CD4-positive, alpha-beta memory T cell (primary cell): ENCODE data around the gene TMEM235. TPM values are rescaled to one million over a fixed set of nuclear protein-coding genes. Genes with fewer than 3 reads are reported as not detected.

ENCODE experiments used
- CTCF ChIA-PET: fragments of 350-600 bp; sonication (Branson Sonifier 250); formaldehyde crosslinking; loops from one replicate; lab custom pipeline; 2021; ENCODE audit warnings: inconsistent platforms; ENCODE audit not compliant: partially characterized antibody; lab: Charles Lee
- POLR2A ChIA-PET: fragments of 350-600 bp; sonication (Branson Sonifier 250); formaldehyde crosslinking; loops from one replicate; lab custom pipeline; 2021; ENCODE audit not compliant: partially characterized antibody; lab: Charles Lee
- DNase-seq, 5 donors: peaks; one replicate each; pipeline versions ENCODE4 v3.0.0 to v3.0.0-alpha.2; 2020 to 2022; ENCODE audit warnings: mixed read lengths in 1 of 5
- H3K27ac ChIP-seq: one replicate; pipeline ENCODE4 v1.7.0; 2013; ENCODE audit warnings: low read depth, low read length
- H3K27me3 ChIP-seq: 2 replicates; pipeline ENCODE4 v1.7.0; 2013; ENCODE audit warnings: mild to moderate bottlenecking, low read length, moderate library complexity; ENCODE audit not compliant: insufficient read depth
- H3K36me3 ChIP-seq: 2 replicates; pipeline ENCODE4 v1.7.0; 2013; ENCODE audit warnings: mild to moderate bottlenecking, low read length, moderate library complexity; ENCODE audit not compliant: insufficient read depth
- H3K4me1 ChIP-seq: 2 replicates; pipeline ENCODE4 v1.7.0; 2013; ENCODE audit warnings: mild to moderate bottlenecking, low read length, moderate library complexity; ENCODE audit not compliant: insufficient read depth
- H3K4me3 ChIP-seq, 2 donors: one replicate each; pipeline ENCODE4 v1.7.0; 2013; ENCODE audit warnings: low read length in 2 of 2, mild to moderate bottlenecking in 1 of 2
- H3K9me3 ChIP-seq, 2 donors: one replicate each; pipeline ENCODE4 v1.7.0; 2013; ENCODE audit warnings: low read length in 2 of 2, control low read depth in 1 of 2; ENCODE audit not compliant: control insufficient read depth in 1 of 2
- H3K27ac Mint-ChIP-seq, 7 donors: one replicate each; pipeline ENCODE4 v1.8.0; 2020 to 2021; ENCODE audit warnings: mixed read lengths in 7 of 7, mild to moderate bottlenecking in 6 of 7, inconsistent platforms in 3 of 7, moderate library complexity in 3 of 7
- H3K27me3 Mint-ChIP-seq, 2 donors: one replicate each; pipeline ENCODE4 v1.8.0; 2020 to 2021; ENCODE audit warnings: mixed read lengths in 2 of 2
- H3K36me3 Mint-ChIP-seq, 2 donors: one replicate each; pipeline ENCODE4 v1.8.0; 2020 to 2021; ENCODE audit warnings: mixed read lengths in 2 of 2, inconsistent platforms in 1 of 2, mild to moderate bottlenecking in 1 of 2
- H3K4me1 Mint-ChIP-seq, 4 donors: one replicate each; pipeline ENCODE4 v1.8.0; 2020 to 2021; ENCODE audit warnings: mixed read lengths in 4 of 4, mild to moderate bottlenecking in 1 of 4
- H3K4me3 Mint-ChIP-seq, 8 donors: one replicate each; pipeline ENCODE4 v1.8.0; 2020 to 2021; ENCODE audit warnings: mixed read lengths in 8 of 8, mild to moderate bottlenecking in 7 of 8, moderate library complexity in 6 of 8, inconsistent platforms in 3 of 8
- H3K9me3 Mint-ChIP-seq, 8 donors: one replicate each; pipeline ENCODE4 v1.8.0; 2020 to 2021; ENCODE audit warnings: mixed read lengths in 8 of 8, mild to moderate bottlenecking in 5 of 8, inconsistent platforms in 3 of 8, moderate library complexity in 1 of 8
- intact Hi-C: fragments of 100-400 bp; cut with micrococcal nuclease; formaldehyde crosslinking; loops from one replicate; pipeline ENCODE4 v1.15.1; 2023
- polyA plus RNA-seq, 2 donors: library from polyadenylated mRNA; unstranded; fragments of 300-500 nt; fragmentation: Illumina TruSeq; gene quantifications; one replicate each; pipeline ENCODE4 v1.2.3, GENCODE V29; 2021
- total RNA-seq, 2 experiments: library from RNA; stranded (reverse); gene quantifications; one replicate each; pipeline ENCODE4 v1.2.3, GENCODE V29; 2021

TMEM235 gene
- total and polyA plus RNA-seq, 4 experiments from 2014 or later, result not detected

DNA sequence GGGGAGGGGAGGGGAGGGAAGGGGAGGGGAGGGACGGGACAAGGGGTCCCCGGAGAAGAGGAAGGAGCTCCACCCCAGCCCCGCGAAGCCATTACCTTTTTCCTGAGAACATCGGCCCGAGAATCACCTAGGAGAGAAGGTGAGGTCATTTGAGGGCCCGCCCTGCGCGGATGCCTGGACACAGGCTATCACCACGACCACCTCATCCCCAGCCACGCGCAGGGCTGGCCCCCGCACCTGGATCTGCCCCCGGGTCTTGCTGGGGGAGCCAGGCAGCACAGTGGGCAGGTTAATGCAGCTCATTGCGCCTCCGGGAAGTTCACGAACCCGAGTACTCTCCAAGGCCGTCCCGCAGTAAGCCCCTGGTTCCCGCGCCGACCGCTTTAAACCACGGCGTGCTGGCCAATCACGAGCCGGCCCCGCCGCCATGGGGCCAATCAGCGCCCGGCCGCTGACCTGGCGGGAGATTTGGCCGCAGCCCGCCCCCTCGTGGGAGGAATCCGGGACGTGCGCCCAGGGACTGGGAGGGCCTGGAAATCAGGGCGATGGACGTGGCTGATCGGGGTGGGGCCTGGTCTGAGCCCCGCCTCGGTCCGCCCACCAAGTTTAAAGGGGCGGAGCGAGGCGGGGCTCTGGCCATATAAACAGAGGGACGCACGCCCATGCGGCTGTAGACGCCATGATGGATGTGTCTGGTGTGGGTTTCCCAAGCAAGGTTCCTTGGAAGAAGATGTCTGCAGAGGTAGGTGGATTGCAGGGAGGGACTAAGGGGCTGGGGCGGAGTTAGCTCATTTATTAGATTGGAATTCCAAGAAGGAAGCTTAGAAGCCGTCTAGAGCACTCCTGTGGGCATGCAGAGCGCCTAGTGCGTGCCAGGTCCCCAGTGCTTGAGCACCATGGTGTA is 44.5 kb upstream of the TMEM235 start, which contains the start of the genes AFMID and TK1:
TSS of gene AFMID (plus strand) at position 671 of the 904 bp plus-strand sequence. CDS start at position 680, 9 bp downstream.
TSS of gene TK1 (minus strand) at position 361 of the 904 bp plus-strand sequence. CDS start at position 303, 58 bp downstream.
- no peak within 1 kb of the TSS for H3K27ac ChIP-seq
- CTCF ChIA-PET, result interaction anchor here (1.0 to 3.7 kb wide), 5 partner anchors 11 to 168 kb away, joined by 3 to 17 read pairs (median 3); no protein-coding TSS in a partner anchor

DNA sequence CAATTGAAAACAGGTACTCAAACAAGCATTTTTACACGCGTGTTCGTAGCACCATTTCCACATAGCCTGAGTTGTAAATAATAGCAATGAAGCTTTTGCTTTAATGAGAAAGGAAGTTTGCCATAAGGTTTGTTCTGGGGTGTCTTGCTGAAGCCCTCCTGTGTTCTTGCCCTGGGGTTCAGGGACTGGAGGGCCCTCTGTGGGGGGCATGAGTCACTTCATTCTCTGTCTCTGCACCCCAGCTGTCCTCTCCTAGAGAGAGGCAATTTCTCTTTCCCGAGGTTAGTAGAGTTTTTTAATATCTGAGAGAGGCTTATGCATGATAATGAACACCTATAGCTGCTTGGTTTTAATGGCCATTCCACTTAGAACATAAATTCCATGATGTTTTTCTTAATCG is 34.7 kb upstream of the TMEM235 start:
- ChIA-PET CTCF (no interaction called here), POLR2A (no interaction called here)
- intact Hi-C loops, result no loop called here
- H3K4me3 ChIP-seq, result no peak overlapping the region
- no peak overlapping the region for H3K27ac ChIP-seq
- no peaks in the 10 kb centered on the region for H3K27me3 Mint-ChIP-seq
- no peaks in the 10 kb centered on the region for H3K36me3 Mint-ChIP-seq
- no peak for DNase-seq
- H3K9me3 ChIP-seq, result no peaks in the 10 kb centered on the region
- H3K27me3 ChIP-seq, result no peaks in the 10 kb centered on the region
- H3K36me3 ChIP-seq, result no peaks in the 10 kb centered on the region
- H3K9me3 Mint-ChIP-seq, result no peaks in the 10 kb centered on the region
- no peak overlapping the region for H3K27ac Mint-ChIP-seq
- no peaks in the 10 kb centered on the region for H3K4me1 ChIP-seq
- no peaks in the 10 kb centered on the region for H3K4me1 Mint-ChIP-seq
- H3K4me3 Mint-ChIP-seq, result no peak overlapping the region

More for the DNA sequence above, 44.5 kb upstream of the TMEM235 start, which contains the start of the genes AFMID and TK1:
- peak within 1 kb of the TSS; percentile 55 to 75 for H3K4me3 ChIP-seq
- Mint-ChIP-seq H3K4me1 (peaks cover 4 to 16% (median 9%) of the 10 kb centered on the region in 4 donors), H3K9me3 (peaks cover 0 to 2% (median 0%) of the 10 kb centered on the region in 8 donors), H3K36me3 (no peaks in the 10 kb centered on the region), H3K27me3 (no peaks in the 10 kb centered on the region), H3K4me3 (peak within 1 kb of the TSS; percentile 81 to 90 (median 87)), H3K27ac (peak within 1 kb of the TSS in 6 of 7 donors; percentile 20 to 82 (median 65))
- intact Hi-C loops, result no loop called here
- H3K4me1 ChIP-seq, result peaks cover 14% of the 10 kb centered on the region
- DNase-seq, result peak; percentile 64 to 78 (median 71)
- no peaks in the 10 kb centered on the region for H3K27me3 ChIP-seq
- H3K9me3 ChIP-seq, result no peaks in the 10 kb centered on the region
- POLR2A ChIA-PET, result interaction anchor here (0.7 to 1.5 kb wide), 8 partner anchors 10 to 102 kb away, joined by 3 to 6 read pairs (median 3); no protein-coding TSS in a partner anchor
- H3K36me3 ChIP-seq, result no peaks in the 10 kb centered on the region

DNA sequence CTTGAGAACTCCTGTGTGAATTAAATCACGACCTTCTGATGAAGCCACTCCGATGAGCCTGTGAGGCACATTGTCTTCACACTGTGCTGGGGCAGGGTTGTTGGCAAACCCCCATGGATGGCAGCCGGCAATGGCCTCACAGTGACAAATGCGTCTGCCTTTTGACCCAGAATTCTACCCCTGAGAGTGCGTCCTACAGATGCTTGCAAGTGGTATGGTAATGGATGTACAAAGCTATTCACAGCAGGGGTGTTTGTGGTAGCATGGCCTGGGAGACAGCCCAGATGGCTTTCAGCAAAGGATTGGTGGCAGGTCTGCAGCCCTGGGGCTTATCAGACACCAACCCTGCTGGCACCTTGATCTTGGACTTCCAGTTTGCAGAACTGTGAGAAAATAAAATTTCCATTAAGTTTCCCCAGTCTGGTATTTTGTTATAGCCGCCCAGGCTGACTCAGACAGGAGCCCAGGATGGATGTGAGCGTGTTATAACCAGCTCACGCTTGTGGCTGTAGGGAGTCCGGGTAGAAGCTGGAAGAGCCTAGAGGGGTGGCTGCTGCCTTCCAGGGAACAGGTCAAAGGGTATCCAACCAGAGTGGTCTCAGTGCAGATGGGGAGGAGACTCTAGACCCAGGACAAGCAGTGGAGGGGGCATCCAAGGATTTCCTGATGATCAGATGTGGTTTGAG is 34.1 kb upstream of the TMEM235 start:
- H3K9me3 Mint-ChIP-seq, result no peaks in the 10 kb centered on the region
- peak overlapping the region in 1 of 7 donors; percentile 19 for H3K27ac Mint-ChIP-seq
- ChIA-PET CTCF (interaction anchor here (0.7 kb wide), 1 partner anchor 225 kb away, joined by 3 read pairs; no protein-coding TSS in a partner anchor), POLR2A (no interaction called here)
- H3K27me3 Mint-ChIP-seq, result no peaks in the 10 kb centered on the region
- no peak overlapping the region for H3K4me3 ChIP-seq
- H3K4me1 Mint-ChIP-seq, result no peaks in the 10 kb centered on the region
- no peaks in the 10 kb centered on the region for H3K36me3 ChIP-seq
- no peak overlapping the region for H3K4me3 Mint-ChIP-seq
- no peak overlapping the region for H3K27ac ChIP-seq
- H3K36me3 Mint-ChIP-seq, result no peaks in the 10 kb centered on the region
- intact Hi-C loops, result no loop called here
- DNase-seq, result no peak
- H3K4me1 ChIP-seq, result no peaks in the 10 kb centered on the region
- H3K9me3 ChIP-seq, result no peaks in the 10 kb centered on the region
- H3K27me3 ChIP-seq, result no peaks in the 10 kb centered on the region

DNA sequence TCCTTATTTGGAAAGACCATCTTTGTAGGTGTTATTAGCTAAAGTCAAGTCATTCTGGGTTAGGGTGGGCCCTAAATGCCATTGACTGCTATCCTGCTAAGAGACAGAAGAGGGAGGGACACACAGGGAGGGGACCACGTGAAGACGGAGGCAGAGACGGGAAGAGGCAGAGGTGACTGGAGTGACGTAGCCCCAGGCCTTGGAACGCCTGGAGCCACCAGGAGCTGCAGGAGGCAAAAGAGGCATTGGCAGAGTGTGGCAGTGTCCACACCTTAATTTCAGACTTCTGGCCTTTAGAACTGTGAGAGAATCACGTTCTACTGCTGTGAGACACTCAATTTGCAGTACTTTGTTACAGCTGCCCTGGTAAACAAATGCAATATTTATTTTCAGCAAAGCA is 31.0 kb upstream of the TMEM235 start:
- H3K9me3 ChIP-seq, result no peaks in the 10 kb centered on the region
- no peaks in the 10 kb centered on the region for H3K27me3 ChIP-seq
- CTCF ChIA-PET, result interaction anchor here (1.5 kb wide), 1 partner anchor 116 kb away, joined by 3 read pairs; no protein-coding TSS in a partner anchor
- H3K27ac ChIP-seq, result no peak overlapping the region
- Mint-ChIP-seq H3K9me3 (no peaks in the 10 kb centered on the region), H3K36me3 (no peaks in the 10 kb centered on the region), H3K4me1 (no peaks in the 10 kb centered on the region), H3K27ac (no peak overlapping the region), H3K4me3 (no peak overlapping the region), H3K27me3 (no peaks in the 10 kb centered on the region)
- no peaks in the 10 kb centered on the region for H3K4me1 ChIP-seq
- DNase-seq, result no peak
- intact Hi-C loops, result no loop called here
- no peaks in the 10 kb centered on the region for H3K36me3 ChIP-seq
- H3K4me3 ChIP-seq, result no peak overlapping the region
- POLR2A ChIA-PET, result no interaction called here

DNA sequence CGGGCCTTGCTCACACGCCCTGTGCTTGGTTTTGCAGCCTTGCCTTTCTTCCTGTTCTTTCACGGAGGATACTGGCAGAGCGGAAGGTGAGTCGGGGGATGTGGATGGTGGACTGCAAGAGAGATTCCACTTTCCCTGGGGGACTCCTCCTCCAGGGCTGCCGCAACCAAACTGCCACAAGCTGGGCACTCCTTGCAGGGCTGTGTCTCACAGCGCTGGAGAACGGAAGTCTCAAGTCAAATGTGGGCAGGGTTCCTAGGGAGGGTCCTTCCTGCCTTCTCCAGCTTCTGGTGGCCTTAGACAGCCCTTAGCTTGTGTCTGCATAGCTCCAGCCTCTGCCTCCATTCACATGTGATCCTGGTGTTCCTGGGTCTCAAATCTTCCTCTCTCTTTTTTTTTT is 28.8 kb upstream of the TMEM235 start:
- H3K4me1 ChIP-seq, result no peaks in the 10 kb centered on the region
- H3K36me3 Mint-ChIP-seq, result no peaks in the 10 kb centered on the region
- H3K4me3 ChIP-seq, result no peak overlapping the region
- POLR2A ChIA-PET, result interaction anchor here (1.1 kb wide), 1 partner anchor 63 kb away, joined by 4 read pairs; no protein-coding TSS in a partner anchor
- no peak overlapping the region for H3K4me3 Mint-ChIP-seq
- H3K27ac Mint-ChIP-seq, result no peak overlapping the region
- H3K36me3 ChIP-seq, result no peaks in the 10 kb centered on the region
- CTCF ChIA-PET, result no interaction called here
- DNase-seq, result no peak
- H3K9me3 ChIP-seq, result no peaks in the 10 kb centered on the region
- H3K9me3 Mint-ChIP-seq, result no peaks in the 10 kb centered on the region
- H3K27me3 Mint-ChIP-seq, result no peaks in the 10 kb centered on the region
- H3K27ac ChIP-seq, result no peak overlapping the region
- no peaks in the 10 kb centered on the region for H3K4me1 Mint-ChIP-seq
- H3K27me3 ChIP-seq, result no peaks in the 10 kb centered on the region
- intact Hi-C loops, result no loop called here

DNA sequence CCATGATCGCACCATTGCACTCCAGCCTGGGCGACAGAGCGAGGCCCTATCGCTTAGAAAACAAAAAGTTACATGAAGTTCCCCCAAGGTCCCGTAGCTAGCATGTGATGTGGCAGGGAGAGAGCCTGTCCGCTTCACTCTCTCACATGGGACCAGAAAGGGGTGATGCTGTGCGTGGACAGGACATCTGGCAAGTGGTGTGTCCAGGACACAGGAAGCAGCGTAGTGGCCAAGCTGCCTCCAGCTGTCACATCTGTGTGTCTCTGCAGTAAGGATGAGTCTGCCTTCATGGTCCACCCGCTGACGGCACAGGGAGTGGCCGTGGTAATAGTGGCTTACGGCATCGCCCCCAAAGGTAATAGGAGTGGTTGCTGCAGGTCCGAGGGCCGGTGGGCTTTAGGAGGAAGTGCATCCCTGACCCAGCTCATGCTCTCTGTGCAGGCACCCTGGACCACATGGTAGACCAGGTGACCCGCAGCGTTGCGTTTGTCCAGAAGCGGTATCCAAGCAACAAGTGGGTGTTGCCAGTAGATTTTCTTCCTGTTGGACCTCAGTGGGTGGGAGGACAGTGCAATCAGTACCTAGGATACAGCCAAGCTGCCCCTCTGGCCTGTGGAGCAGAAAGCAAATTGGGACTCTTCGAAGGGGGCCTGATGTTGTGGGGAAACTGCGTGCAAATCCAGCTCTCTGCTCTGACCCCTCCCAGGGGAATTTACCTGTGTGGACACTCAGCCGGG is 26.9 kb upstream of the TMEM235 start:
- H3K4me3 ChIP-seq, result no peak overlapping the region
- no peak overlapping the region for H3K27ac ChIP-seq
- intact Hi-C loops, result no loop called here
- Mint-ChIP-seq H3K36me3 (no peaks in the 10 kb centered on the region), H3K27me3 (no peaks in the 10 kb centered on the region), H3K9me3 (no peaks in the 10 kb centered on the region), H3K4me1 (no peaks in the 10 kb centered on the region), H3K4me3 (no peak overlapping the region), H3K27ac (peak overlapping the region in 1 of 7 donors; percentile 22)
- no peaks in the 10 kb centered on the region for H3K27me3 ChIP-seq
- ChIA-PET POLR2A (no interaction called here), CTCF (no interaction called here)
- no peaks in the 10 kb centered on the region for H3K4me1 ChIP-seq
- no peak for DNase-seq
- no peaks in the 10 kb centered on the region for H3K9me3 ChIP-seq
- H3K36me3 ChIP-seq, result no peaks in the 10 kb centered on the region
